K562 (cell line): ENCODE data around the gene ALOX12. TPM values are rescaled to one million over a fixed set of nuclear protein-coding genes. Genes with fewer than 3 reads are reported as not detected.
A peak's percentile ranks its signal among the peaks of the same experiment; 100 is the strongest.

Experiments used
- EHMT2 ChIP-seq: fragments of 450-650 bp; IDR thresholded peaks from 2 replicates; pipeline ENCODE4 v1.6.1; 2018; ENCODE audit warnings: antibody characterized with exemption
- FOXA1 ChIP-seq: fragments of 450-650 bp; IDR thresholded peaks from 2 replicates; pipeline ENCODE4 v1.6.1; 2016; ENCODE audit warnings: mild to moderate bottlenecking, borderline replicate concordance
- HDAC3 ChIP-seq: fragments of 450-650 bp; IDR thresholded peaks from 2 replicates; pipeline ENCODE4 v1.6.1; 2018; ENCODE audit warnings: borderline replicate concordance, mild to moderate bottlenecking, moderate library complexity; ENCODE audit not compliant: partially characterized antibody
- MAFF ChIP-seq: IDR thresholded peaks from 2 replicates; pipeline ENCODE4 v1.6.1; 2012; ENCODE audit warnings: low read length, improper control_type of control experiment
- NCOA4 ChIP-seq: fragments of 450-650 bp; IDR thresholded peaks from 2 replicates; pipeline ENCODE4 v1.6.1; 2018; ENCODE audit warnings: mild to moderate bottlenecking; ENCODE audit not compliant: partially characterized antibody
- NFATC3 ChIP-seq: fragments of 450-650 bp; IDR thresholded peaks from 2 replicates; pipeline ENCODE4 v1.6.1; 2017; ENCODE audit warnings: mild to moderate bottlenecking
- NFIC ChIP-seq: fragments of 450-650 bp; IDR thresholded peaks from 2 replicates; pipeline ENCODE4 v1.6.1; 2017; ENCODE audit warnings: mild to moderate bottlenecking, inconsistent platforms
- RBM15 ChIP-seq: fragments of 200-400 bp; formaldehyde crosslinking; IDR thresholded peaks from 2 replicates; pipeline ENCODE4 v1.6.1; 2018; ENCODE audit warnings: mild to moderate bottlenecking, low read length, moderate library complexity; ENCODE audit not compliant: insufficient read depth
- SMARCA4 ChIP-seq: fragments of 450-650 bp; IDR thresholded peaks from 2 replicates; pipeline ENCODE4 v1.6.1; 2016
- SMC3 ChIP-seq: conservative IDR thresholded peaks from 2 replicates; pipeline ENCODE4 v1.6.1; 2011; ENCODE audit warnings: low read depth, low read length, improper control_type of control experiment; ENCODE audit not compliant: insufficient read depth
- SRSF9 ChIP-seq: fragments of 200-400 bp; formaldehyde crosslinking; IDR thresholded peaks from 2 replicates; pipeline ENCODE4 v1.6.1; 2017; ENCODE audit warnings: low read depth, low read length, borderline replicate concordance
- THAP12 ChIP-seq: fragments of 250-450 bp; sonication (Bioruptor Pico); IDR thresholded peaks from 2 replicates; pipeline ENCODE4 v1.9.0; 2021; ENCODE audit warnings: mild to moderate bottlenecking, inconsistent platforms
- XRCC3 ChIP-seq: fragments of 450-650 bp; IDR thresholded peaks from 2 replicates; pipeline ENCODE4 v1.6.1; 2017; ENCODE audit warnings: mild to moderate bottlenecking, moderate library complexity
- ZNF24 ChIP-seq: fragments of 450-650 bp; IDR thresholded peaks from 2 replicates; pipeline ENCODE4 v1.6.1; 2016
- ZNF589 ChIP-seq: fragments of 200-800 bp; sonication (Bioruptor generic); IDR thresholded peaks from 2 replicates; pipeline ENCODE4 v1.6.1; 2016; ENCODE audit warnings: low read depth, missing genetic modification characterization, missing compliant biosample characterization
- ZZZ3 ChIP-seq: fragments of 450-650 bp; IDR thresholded peaks from 2 replicates; pipeline ENCODE4 v1.6.1; 2016; ENCODE audit warnings: antibody characterized with exemption, mild to moderate bottlenecking, moderate library complexity
- polyA plus RNA-seq, 8 experiments: library from polyadenylated mRNA; depleted of rRNA in 4 of 8; stranded (reverse) in 5 of 8; unstranded in 3 of 8; fragments of >200 nt; fragmentation: Nextera tagmentation in 2 of 8; fragmentation: Illumina TruSeq in 1 of 8; extraction: Ambion mirVana in 2 of 8; extraction: Trizol in 1 of 8; gene quantifications; 2 replicates each; pipeline versions ENCODE4 v1.2.1 to v1.2.3, GENCODE V29; 2011 to 2014; ENCODE audit warnings: inconsistent platforms in 1 of 8, missing spikeins in 1 of 8
- total RNA-seq, 7 experiments: library from RNA; depleted of rRNA in 6 of 7; stranded (reverse); fragments of >200 nt in 6 of 7; fragmentation: Illumina TruSeq in 2 of 7; extraction: Trizol in 2 of 7; gene quantifications; 2 replicates each; pipeline versions ENCODE4 v1.2.1 to v1.2.3, GENCODE V29; 2011 to 2021; ENCODE audit warnings: low replicate concordance in 1 of 7
- TF ChIP-seq, protein P1 (sequence below): sonication (generic); formaldehyde crosslinking; IDR thresholded peaks from 2 replicates; pipeline ENCODE4 v1.8.0; 2023; ENCODE audit warnings: mild to moderate bottlenecking, missing genetic modification reagents
- TF ChIP-seq, protein P2 (sequence below): IDR thresholded peaks from 2 replicates; pipeline ENCODE4 v1.6.1; 2011; ENCODE audit warnings: borderline replicate concordance, low read depth, mild to moderate bottlenecking, moderate library complexity, low read length; ENCODE audit not compliant: insufficient read depth, poor library complexity, severe bottlenecking
- TF ChIP-seq, protein P3 (sequence below): fragments of 450-650 bp; IDR thresholded peaks from 2 replicates; pipeline ENCODE4 v1.6.1; 2016; ENCODE audit warnings: mild to moderate bottlenecking

Gene ALOX12
- total and polyA plus RNA-seq, 9 of the 15 experiments (the other 6 are each of a cell fraction or from before 2014, with no cell fraction given) = 0.09 to 1.1 (median 0.47) TPM; not detected in 1

- TF ChIP-seq, protein P1, sequence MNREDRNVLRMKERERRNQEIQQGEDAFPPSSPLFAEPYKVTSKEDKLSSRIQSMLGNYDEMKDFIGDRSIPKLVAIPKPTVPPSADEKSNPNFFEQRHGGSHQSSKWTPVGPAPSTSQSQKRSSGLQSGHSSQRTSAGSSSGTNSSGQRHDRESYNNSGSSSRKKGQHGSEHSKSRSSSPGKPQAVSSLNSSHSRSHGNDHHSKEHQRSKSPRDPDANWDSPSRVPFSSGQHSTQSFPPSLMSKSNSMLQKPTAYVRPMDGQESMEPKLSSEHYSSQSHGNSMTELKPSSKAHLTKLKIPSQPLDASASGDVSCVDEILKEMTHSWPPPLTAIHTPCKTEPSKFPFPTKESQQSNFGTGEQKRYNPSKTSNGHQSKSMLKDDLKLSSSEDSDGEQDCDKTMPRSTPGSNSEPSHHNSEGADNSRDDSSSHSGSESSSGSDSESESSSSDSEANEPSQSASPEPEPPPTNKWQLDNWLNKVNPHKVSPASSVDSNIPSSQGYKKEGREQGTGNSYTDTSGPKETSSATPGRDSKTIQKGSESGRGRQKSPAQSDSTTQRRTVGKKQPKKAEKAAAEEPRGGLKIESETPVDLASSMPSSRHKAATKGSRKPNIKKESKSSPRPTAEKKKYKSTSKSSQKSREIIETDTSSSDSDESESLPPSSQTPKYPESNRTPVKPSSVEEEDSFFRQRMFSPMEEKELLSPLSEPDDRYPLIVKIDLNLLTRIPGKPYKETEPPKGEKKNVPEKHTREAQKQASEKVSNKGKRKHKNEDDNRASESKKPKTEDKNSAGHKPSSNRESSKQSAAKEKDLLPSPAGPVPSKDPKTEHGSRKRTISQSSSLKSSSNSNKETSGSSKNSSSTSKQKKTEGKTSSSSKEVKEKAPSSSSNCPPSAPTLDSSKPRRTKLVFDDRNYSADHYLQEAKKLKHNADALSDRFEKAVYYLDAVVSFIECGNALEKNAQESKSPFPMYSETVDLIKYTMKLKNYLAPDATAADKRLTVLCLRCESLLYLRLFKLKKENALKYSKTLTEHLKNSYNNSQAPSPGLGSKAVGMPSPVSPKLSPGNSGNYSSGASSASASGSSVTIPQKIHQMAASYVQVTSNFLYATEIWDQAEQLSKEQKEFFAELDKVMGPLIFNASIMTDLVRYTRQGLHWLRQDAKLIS (CRISPR knock-in tag) = no peak
- TF ChIP-seq ZZZ3 (no peak), SRSF9 (no peak), THAP12 (CRISPR knock-in tag) (no peak), FOXA1 (no peak), NFATC3 (no peak), NFIC (peak; percentile 59), NCOA4 (no peak), MAFF (peak; percentile 95), SMC3 (no peak), ZNF589 (CRISPR knock-in tag) (no peak), XRCC3 (no peak), SMARCA4 (peak; percentile 84), HDAC3 (no peak), RBM15 (no peak), ZNF24 (no peak), EHMT2 (no peak)
- TF ChIP-seq, protein P2, sequence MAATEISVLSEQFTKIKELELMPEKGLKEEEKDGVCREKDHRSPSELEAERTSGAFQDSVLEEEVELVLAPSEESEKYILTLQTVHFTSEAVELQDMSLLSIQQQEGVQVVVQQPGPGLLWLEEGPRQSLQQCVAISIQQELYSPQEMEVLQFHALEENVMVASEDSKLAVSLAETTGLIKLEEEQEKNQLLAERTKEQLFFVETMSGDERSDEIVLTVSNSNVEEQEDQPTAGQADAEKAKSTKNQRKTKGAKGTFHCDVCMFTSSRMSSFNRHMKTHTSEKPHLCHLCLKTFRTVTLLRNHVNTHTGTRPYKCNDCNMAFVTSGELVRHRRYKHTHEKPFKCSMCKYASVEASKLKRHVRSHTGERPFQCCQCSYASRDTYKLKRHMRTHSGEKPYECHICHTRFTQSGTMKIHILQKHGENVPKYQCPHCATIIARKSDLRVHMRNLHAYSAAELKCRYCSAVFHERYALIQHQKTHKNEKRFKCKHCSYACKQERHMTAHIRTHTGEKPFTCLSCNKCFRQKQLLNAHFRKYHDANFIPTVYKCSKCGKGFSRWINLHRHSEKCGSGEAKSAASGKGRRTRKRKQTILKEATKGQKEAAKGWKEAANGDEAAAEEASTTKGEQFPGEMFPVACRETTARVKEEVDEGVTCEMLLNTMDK = no peak
- TF ChIP-seq, protein P3, sequence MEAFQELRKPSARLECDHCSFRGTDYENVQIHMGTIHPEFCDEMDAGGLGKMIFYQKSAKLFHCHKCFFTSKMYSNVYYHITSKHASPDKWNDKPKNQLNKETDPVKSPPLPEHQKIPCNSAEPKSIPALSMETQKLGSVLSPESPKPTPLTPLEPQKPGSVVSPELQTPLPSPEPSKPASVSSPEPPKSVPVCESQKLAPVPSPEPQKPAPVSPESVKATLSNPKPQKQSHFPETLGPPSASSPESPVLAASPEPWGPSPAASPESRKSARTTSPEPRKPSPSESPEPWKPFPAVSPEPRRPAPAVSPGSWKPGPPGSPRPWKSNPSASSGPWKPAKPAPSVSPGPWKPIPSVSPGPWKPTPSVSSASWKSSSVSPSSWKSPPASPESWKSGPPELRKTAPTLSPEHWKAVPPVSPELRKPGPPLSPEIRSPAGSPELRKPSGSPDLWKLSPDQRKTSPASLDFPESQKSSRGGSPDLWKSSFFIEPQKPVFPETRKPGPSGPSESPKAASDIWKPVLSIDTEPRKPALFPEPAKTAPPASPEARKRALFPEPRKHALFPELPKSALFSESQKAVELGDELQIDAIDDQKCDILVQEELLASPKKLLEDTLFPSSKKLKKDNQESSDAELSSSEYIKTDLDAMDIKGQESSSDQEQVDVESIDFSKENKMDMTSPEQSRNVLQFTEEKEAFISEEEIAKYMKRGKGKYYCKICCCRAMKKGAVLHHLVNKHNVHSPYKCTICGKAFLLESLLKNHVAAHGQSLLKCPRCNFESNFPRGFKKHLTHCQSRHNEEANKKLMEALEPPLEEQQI = no peak
Observed at GRCh38 chr17:6969323-6969726, 26.5 kb upstream of the ALOX12 start (continued).
